ENCODE results near the gene GPR146. TPM values are rescaled to one million over a fixed set of nuclear protein-coding genes. Genes with fewer than 3 reads are reported as not detected.
A peak's percentile ranks its signal among the peaks of the same experiment; 100 is the strongest.

GPR146 gene
- total RNA-seq, 1 experiment from 2014 or later = 22.2 TPM

DNA sequence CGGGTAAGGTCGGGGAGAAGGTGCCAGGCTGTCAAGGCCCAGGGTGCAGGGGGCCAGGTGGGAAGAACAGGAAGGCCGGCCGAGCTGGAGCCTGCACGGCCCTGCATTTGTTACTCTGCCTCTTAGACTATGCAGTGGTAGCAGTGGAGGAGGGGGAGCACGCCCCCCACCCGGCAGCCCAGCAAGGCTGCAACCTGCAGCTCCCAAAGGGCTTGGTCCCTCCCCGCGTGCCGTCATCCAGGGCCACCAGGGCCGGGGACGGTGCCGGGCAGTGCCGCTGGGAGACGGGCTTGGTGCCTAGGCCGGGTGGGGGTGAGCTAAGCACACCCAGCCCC is 36.5 kb downstream of the GPR146 start:
- in situ Hi-C loops (cut with HindIII; ENCODE audit: low pct_unique_long_range_greater_than_20kb, low sequenced_read_pairs) = no loop called here
- no peak for DNase-seq (ENCODE audit: low read depth)

DNA sequence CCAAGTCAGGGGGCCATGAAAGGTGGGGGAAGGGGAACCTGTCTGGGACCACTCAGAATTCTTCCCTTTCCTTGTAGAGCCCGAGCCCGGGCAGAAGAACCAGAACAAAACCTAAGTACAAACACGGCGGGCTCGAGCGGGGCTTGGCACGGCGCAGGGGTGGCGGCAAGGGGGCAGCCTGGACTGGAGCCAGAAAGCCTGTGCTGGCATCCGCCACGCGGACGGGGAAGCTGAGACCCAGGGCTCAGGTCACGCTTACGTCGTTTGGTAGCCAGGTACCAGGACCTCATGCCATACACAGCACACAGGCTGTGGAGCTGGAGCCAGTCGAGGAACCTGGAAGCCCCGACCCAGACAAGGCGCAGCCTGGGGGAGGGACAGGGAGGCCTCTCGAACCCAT is 37.0 kb downstream of the GPR146 start:
- in situ Hi-C loops (cut with HindIII; ENCODE audit: low pct_unique_long_range_greater_than_20kb, low sequenced_read_pairs) = no loop called here
- DNase-seq (ENCODE audit: low read depth) = no peak

DNA sequence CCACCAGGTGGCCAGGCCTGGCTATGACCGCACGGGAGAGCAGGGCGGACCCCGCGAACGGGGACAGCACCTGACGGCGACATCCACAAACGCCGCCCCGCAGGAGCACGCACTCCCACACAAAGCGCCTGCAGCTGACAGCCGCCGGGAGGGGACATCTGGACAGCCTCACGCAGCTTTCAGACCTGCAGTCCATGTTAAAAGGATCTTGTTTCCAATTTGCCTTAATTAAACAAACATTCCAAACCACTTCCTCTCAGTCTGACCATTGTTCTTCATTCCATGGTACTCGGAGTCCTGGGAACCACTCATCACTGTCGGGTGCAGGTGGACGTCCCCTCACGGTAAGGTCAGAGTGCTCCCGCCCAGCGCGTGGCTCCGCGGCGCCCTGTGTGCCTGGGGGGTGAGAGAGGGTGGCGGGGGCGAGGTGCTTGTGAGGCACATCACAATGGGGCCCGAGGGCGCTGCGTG is 37.6 kb downstream of the GPR146 start:
- in situ Hi-C loops (cut with HindIII; ENCODE audit: low pct_unique_long_range_greater_than_20kb, low sequenced_read_pairs) = no loop called here
- DNase-seq (ENCODE audit: low read depth) = no peak

DNA sequence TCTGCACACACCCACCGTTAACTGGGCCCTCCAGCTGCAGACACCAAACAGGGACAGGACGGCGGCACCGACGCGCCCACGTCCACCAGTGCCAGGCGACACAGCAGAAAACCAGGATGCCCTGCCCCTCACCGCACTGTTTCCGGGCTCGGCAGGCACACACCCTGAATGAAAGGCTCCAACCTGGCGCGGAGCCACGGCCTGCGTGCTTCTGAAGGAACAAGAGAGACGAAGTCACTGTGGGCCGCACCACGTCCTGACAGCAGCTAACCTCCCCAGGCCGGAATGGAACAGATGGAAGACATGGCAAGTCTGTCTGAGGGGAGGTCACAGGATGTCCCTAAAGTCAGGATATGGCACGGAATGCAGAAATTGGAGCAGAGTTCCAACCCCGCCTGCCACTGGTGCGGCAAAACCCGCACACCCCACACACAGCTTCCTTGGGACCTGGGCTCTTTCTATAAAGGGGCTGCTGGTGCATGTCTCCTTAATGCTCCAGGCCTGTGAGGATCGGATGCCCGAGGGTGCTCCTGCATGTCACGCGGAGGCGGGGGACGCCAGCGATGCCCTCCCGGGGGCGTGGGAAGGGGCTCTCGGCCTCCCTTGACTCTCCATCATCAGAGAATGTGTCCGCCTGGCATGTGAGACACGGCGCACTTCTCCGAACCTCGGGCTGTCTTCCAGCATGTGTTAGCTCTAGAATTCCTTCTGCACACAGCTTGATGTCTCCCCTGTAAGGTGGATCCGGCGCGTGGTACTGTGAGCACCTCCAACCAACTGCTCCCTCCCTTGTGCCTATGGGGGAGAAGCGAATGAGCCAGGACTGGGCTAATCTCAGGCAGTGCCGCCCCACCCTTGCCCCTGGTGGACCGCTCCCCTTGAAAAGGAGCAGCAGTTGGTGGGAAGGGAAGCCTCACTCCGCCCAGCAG is 39.6 kb downstream of the GPR146 start:
- in situ Hi-C loops (cut with HindIII; ENCODE audit: low pct_unique_long_range_greater_than_20kb, low sequenced_read_pairs) = no loop called here
- no peak for DNase-seq (ENCODE audit: low read depth)

DNA sequence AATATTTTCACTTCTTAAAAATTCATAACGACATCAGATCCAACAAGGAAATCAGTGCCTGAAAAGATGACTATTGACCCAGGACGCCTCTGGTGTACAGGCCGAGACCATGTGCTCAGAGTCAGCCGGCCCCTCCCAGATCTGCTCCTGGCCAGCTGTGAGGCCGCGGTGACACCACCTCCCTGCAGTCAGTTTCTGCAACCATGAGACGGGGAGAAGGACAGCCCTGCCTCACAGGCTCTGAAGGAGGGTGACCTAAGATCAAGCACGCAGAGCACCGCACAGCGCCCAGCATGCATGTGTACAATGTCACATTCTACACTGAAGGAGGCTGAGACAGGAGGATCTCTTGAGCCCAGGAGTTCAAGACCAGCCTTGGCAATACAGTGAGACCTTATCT is 40.9 kb downstream of the GPR146 start:
- in situ Hi-C loops (cut with HindIII; ENCODE audit: low pct_unique_long_range_greater_than_20kb, low sequenced_read_pairs) = no loop called here
- no peak for DNase-seq (ENCODE audit: low read depth)

DNA sequence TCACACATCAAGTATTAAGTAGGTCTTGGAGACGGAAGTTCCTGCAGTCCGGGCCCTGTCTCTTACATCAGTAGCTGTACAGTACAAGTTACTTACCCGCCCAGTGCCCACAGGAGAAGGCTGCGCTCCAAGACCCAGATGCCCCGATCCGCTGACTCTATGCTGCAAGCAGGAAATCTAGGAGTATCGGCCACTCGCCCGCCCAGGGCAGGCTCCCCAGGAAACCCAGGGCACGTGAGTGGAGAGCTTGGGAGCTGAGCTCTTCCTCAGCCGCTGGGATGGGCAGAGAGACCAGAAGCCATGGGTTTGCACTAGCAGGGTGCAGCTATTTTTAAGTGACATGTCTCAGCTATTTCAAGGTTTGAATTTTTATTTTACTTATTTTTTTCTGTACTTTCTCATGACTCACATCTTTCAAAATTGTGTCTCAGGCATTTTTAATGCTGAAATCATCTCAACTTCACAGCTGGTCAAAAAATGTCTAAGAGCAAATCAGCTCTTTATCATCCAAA is 41.6 kb downstream of the GPR146 start:
- in situ Hi-C loops (cut with HindIII; ENCODE audit: low pct_unique_long_range_greater_than_20kb, low sequenced_read_pairs) = no loop called here
- no peak for DNase-seq (ENCODE audit: low read depth)

DNA sequence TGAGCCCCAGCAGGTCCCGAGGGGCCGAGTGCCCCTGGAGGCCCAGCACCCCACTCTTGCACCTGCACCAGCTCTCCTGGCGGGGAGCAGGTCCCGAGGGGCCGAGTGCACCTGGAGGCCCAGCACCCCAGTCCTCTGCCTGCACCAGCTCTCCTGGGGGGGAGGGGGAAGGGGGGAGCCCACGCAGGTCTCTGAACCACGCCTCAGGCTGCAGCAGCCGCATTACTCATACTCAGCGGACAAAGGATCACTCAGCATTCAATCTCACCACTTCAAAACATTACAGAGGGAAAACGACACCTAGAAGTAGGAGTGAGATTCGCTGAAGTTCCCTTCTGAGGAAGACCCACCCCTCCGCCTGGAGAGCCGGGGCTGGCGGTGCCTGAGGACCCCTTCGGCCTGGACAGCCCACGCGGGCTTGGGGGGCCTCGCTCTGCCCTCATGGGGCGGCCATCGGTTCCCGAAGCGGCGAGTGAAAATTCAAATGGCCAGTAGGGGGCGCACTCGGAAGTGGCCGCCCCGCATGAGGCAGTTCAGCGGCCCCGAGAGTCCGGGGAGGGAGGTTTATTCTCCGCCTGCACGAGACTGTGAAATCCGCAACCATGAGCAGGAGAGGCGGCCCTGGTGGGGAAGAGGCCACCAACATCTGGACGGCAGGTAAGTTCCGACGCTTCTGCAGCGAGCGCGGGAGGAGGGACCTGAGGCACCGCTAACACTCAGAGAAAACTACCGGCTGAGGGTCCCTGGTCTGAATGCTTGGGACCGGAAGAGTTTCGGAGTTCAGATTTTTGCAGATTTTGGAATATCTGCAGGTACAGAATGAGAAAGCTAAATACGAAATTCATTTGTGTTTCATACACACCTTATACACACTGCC is 42.5 kb downstream of the GPR146 start:
- DNase-seq (ENCODE audit: low read depth) = peak; percentile 66
- in situ Hi-C loops (cut with HindIII; ENCODE audit: low pct_unique_long_range_greater_than_20kb, low sequenced_read_pairs) = no loop called here

DNA sequence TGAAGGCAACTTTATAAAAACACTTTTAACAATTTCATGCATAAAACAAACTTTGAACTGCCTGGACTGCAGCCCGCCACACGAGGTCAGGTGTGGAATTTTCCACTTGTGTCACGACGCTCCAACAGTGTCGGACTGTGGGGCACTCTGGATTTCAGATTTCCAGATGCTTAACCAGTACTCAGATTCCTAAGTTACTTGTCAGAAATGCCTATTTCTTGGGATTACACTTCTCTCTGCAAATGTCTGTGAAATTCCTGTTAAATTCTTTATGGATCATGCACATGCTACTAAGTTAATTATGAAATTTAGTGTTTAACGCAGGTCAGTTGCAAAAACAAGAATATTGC is 43.1 kb downstream of the GPR146 start:
- in situ Hi-C loops (cut with HindIII; ENCODE audit: low pct_unique_long_range_greater_than_20kb, low sequenced_read_pairs) = no loop called here
- DNase-seq (ENCODE audit: low read depth) = no peak

DNA sequence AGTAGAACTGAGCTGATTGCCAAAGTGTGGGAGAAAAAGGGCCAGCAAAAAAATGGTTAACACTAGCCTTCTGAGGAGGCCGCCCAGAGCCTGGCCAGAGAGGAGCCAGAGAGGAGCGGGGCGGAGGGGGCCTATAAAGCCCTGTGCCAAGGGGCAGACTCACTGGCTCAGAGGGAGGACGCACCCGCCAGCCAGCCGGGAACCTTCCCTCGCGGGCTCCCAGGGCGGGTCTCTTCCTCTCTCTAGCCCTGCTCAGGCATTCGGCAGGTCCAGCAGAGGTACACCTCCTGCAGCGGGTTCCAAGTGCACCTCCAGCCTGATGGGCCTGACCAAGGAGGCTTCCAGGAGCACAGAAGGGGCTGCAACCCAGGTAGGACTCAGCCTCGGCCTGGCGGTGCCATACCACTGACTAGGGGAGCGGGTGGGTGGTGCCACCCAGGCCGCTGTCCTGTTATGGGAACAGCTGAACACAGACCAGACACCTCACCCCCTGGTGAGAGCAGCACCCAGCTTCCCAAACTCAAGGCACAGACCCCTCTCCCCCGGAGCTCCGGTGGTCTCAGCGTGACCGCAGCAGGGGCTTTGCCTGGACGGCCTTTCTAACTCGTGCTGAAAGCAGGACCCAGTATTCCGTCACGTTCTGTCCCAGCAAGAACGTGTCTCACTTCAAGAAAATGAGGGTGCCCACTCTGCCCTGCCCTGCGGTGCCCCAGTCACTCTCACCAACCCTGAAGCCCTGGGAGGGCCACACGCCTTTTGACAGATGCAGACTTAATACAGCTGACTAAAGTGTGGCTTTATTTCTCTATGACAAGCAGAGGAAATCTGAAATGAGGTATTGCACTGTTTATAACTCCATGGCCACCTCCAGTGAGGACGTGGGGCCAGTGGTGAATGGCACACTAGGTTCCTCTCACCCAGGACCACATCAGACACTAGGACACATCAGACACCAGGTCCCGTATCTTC is 43.9 kb downstream of the GPR146 start, which contains the start of gene GPER1:
GPER1 (plus strand) TSS at position 162 of the 969 bp plus-strand sequence. CDS start 3,616 bp downstream, outside the sequence.
- DNase-seq (ENCODE audit: low read depth) = peak; percentile 57
- in situ Hi-C loops (cut with HindIII; ENCODE audit: low pct_unique_long_range_greater_than_20kb, low sequenced_read_pairs) = no loop called here

DNA sequence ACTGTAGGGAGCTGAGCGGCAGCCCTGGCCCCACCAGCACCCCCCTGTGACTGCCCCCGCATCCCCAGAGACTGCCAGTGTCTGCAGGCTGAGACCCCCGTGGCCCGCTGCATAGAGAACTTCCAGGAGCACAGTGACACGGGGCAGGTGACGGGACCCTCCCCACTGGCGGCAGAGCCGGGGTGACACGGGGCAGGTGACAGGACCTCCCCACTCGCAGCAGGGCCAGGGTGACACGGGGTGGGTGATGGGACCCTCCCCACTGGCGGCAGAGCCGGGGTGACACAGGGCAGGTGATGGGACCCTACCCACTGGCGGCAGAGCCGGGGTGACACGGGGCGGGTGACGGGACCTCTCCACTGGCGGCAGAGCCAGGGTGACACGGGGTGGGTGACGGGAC is 45.9 kb downstream of the GPR146 start:
- DNase-seq (ENCODE audit: low read depth) = no peak
- in situ Hi-C loops (cut with HindIII; ENCODE audit: low pct_unique_long_range_greater_than_20kb, low sequenced_read_pairs) = no loop called here

DNA sequence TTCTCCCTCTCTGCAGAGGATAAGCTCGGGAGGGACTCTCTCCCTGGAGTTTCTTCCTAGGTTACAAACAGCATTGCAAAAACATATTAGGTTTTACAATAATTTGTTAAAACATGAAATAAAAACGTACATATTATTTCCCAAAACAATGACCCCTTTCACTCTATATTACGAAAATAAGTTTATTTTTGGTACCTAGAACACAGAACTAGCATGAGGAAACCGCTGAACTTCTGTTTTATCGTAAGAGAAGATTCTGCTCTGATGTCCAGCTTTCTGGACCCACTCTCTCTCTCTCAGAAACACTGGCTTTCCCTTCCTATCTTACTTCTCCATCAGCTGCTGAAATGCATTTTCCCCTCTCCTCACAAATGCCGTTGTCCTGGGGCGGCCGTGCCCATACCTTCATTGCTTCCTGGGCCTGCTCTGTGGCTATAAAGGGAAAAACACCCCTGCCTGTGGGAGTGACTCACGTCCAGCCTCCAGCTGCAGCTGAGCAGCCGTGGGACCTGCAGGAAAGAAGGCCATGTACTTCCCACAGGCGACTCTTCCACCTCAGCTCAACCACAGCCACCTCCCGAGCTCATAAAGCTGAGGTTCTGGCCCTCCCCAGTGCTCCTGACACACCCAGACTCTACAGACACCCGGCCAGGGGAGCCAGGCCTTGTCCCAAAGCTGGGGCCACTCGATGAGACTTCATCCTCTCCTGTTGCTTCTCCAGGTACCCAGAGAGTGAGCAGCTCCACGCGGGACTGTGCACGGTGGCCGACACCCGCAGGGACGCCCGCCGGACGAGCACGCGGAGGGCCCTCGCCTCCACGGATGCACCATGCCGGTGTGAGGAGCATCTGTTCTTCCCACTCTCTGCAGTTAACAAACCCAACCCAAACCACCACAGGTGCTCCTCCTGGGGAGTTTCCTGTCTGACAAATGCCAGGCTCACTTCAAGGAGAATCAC is 46.6 kb downstream of the GPR146 start:
- DNase-seq (ENCODE audit: low read depth) = no peak
- in situ Hi-C loops (cut with HindIII; ENCODE audit: low pct_unique_long_range_greater_than_20kb, low sequenced_read_pairs) = no loop called here

DNA sequence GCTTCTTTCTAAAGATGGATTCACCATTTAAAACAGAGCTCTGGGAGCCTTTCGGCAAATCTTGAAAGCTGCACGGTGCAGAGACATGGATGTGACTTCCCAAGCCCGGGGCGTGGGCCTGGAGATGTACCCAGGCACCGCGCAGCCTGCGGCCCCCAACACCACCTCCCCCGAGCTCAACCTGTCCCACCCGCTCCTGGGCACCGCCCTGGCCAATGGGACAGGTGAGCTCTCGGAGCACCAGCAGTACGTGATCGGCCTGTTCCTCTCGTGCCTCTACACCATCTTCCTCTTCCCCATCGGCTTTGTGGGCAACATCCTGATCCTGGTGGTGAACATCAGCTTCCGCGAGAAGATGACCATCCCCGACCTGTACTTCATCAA is 47.3 kb downstream of the GPR146 start:
- in situ Hi-C loops (cut with HindIII; ENCODE audit: low pct_unique_long_range_greater_than_20kb, low sequenced_read_pairs) = no loop called here
- no peak for DNase-seq (ENCODE audit: low read depth)

DNA sequence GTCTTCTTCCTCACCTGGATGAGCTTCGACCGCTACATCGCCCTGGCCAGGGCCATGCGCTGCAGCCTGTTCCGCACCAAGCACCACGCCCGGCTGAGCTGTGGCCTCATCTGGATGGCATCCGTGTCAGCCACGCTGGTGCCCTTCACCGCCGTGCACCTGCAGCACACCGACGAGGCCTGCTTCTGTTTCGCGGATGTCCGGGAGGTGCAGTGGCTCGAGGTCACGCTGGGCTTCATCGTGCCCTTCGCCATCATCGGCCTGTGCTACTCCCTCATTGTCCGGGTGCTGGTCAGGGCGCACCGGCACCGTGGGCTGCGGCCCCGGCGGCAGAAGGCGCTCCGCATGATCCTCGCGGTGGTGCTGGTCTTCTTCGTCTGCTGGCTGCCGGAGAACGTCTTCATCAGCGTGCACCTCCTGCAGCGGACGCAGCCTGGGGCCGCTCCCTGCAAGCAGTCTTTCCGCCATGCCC is 47.9 kb downstream of the GPR146 start:
- in situ Hi-C loops (cut with HindIII; ENCODE audit: low pct_unique_long_range_greater_than_20kb, low sequenced_read_pairs) = no loop called here
- DNase-seq (ENCODE audit: low read depth) = no peak

DNA sequence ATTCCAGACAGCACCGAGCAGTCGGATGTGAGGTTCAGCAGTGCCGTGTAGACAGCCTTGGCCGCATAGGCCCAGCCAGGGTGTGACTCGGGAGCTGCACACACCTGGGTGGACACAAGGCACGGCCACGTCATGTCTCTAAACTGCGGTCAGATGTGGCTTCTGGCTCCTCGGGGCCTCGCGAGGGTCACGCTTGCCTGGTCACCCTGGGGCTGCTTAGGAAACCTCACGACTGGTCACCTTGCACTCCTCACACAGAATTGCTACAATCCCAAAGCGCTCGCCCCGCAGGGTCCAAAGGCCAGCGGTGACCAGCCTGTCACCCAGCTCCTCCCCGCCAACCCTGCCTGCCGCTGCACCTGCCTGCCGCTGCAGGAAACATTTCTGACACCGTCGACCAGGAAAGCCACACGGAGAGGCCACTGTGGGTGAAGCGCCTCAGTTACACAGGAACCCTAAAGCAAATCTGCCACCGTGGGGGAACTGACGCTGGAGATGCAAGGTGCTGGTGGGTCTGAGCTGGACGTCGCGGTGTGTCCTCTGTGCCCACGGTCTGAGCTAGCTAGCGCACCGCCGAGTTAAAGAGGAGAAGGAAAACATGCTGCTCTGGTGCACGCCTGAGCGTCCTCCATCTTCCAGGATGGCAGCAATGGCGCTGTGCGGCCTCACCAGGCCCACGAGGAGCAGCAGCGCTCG is 48.6 kb downstream of the GPR146 start:
- DNase-seq (ENCODE audit: low read depth) = no peak
- in situ Hi-C loops (cut with HindIII; ENCODE audit: low pct_unique_long_range_greater_than_20kb, low sequenced_read_pairs) = no loop called here

DNA sequence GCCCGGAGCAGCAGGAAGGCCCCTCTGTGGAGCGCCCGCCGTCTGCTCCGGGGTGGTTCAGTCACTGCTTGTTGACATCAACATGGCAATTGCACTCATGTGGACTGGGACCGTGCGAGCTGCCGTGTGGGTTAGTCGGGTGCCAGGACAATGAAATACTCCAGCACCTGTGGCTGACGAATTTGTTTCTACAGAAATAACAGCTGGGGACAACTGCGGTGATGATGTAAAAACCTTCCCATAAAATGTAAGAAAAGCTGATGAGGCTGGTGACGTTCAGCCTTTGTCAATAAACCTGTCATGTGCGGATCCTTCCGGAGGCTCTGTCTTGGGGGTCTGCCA is 49.1 kb downstream of the GPR146 start:
- in situ Hi-C loops (cut with HindIII; ENCODE audit: low pct_unique_long_range_greater_than_20kb, low sequenced_read_pairs) = no loop called here
- DNase-seq (ENCODE audit: low read depth) = no peak

DNA sequence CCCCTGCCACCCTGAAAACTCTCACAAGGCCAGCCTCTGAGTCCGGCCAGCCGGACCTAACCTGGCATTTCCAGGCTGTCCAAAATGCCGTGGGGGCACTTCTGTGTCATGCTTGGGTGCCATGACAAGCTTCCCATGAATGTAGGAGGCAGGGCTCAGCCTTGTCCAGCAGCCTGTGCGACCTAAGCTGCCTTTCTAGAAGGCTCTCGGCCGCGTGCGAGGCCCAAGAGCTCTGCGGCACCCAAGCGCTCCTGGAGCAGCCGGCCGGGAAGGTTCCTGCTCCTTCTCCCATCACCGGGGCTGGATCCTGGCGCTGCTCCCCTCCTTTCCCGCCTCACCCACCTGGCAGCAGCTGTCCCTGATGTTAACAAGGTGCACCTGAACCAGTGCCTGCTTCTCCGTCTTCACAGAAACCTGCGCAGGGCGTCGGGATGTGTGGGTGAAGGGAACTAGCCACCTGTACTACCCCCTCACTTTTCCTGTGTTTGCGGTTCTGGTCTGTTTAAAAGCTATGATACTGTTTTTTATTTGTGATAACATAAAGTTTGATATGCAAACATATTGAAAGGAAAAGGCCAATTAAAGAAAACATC is 49.7 kb downstream of the GPR146 start:
- no peak for DNase-seq (ENCODE audit: low read depth)
- in situ Hi-C loops (cut with HindIII; ENCODE audit: low pct_unique_long_range_greater_than_20kb, low sequenced_read_pairs) = no loop called here

Measured in Caki2 (cell line).